Activated CD8-positive, alpha-beta memory T cell treated with anti-CD3 and anti-CD28 coated beads for 48 hours (primary cell): ENCODE data around the gene LRRN3.
"Not testable (repeated sequence)": the region's sequence is repeated elsewhere in the genome, so short reads cannot be mapped to it uniquely, and the experiment has no call there.

Experiments
- DNase-seq, 3 experiments: peaks; one replicate each; pipeline ENCODE4 v3.0.0-alpha.2; 2020; ENCODE audit warnings: low read depth in 2 of 3, low spot score in 2 of 3

Gene LRRN3

DNA sequence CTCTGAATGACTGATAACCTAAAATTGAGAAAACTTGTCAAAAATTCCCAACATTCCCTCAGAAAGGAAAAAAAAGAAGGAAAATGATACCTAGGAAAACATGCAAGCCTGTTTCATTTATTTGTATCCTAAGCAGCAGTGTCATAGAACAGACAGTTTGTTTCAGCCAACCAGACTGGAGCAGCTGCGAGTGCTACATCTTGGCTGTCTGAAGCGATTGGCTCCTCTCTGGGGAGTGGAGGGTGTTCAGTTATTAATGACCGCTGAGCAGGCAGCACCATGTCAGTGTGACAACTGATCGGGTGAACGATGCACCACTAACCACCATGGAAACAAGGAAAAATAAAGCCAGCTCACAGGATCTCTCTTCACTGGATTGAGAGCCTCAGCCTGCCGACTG, at the start of gene LRRN3:
Gene LRRN3 (plus strand): TSS at position 282 of the 400 bp plus-strand sequence. CDS start 31,646 bp downstream, outside the sequence.
- DNase-seq: no peak

DNA sequence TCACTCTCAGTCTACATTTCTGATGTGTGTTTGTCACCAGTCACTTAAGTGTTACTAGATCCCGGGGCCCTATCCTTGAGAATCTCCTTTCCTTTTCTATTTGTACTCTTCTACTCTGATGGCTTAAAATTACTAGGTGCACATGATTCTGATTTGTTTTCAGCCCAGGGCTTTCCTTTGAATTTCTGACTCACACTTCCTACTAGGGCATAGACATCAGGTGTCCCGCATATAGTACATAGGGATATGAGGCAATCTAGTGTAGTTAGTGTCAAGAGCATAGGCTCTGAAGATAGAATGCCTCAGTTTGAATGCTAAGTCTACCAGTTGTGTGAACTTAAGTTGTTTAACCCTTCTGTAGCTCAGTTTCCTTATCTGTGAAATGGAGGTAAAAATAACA, 49.4 kb upstream of the LRRN3 start:
- no peak for DNase-seq

- no peak for DNase-seq
These were observed 48.1 kb upstream of the LRRN3 start for GRCh38 chr7:111042842-111043241.

DNA sequence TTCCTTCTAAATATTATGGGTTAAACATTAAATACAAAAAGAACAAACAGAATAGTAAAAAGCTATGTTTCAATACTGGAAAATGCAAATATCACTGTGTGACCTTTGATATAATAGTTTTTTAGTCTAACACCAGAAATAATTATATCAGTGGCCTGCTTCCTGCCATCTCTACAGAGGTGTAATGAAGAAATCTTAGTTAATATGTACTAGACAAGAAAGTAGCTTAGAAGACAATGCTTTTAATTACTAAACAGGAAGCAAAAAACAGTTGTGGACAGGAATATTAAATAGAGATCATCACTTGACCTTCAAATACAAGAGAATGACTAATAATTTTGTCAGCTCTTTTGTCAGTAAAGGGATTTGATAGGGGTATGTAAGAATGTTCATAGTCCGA, 47.4 kb upstream of the LRRN3 start:
- no peak for DNase-seq

GRCh38 chr7:111045449-111045848, 45.5 kb upstream of the LRRN3 start:
- no peak for DNase-seq

DNA sequence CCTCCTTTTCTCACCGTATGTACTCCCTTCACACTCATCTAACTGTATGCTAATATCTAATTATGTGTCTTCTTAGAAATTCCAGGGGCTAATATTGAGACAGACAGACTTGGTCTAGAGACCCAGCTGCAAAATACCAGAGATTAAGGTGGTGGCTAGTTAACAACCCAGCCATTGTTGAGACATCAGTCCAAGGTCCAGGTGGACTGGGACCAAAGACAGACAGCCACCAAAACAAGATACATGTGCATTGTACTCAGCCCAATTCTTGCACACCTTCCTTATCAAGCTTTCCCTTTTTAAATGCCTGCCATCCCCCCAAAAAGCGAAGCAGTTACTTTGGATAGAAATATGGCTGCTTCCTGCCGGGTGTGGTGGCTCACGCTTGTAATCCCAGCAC, 43.3 kb upstream of the LRRN3 start:
- DNase-seq: no peak

- DNase-seq: no peak
These were observed 40.8 kb upstream of the LRRN3 start for GRCh38 chr7:111049971-111050680.

- no peak for DNase-seq
These were observed 40.0 kb upstream of the LRRN3 start for GRCh38 chr7:111050875-111051416.

DNA sequence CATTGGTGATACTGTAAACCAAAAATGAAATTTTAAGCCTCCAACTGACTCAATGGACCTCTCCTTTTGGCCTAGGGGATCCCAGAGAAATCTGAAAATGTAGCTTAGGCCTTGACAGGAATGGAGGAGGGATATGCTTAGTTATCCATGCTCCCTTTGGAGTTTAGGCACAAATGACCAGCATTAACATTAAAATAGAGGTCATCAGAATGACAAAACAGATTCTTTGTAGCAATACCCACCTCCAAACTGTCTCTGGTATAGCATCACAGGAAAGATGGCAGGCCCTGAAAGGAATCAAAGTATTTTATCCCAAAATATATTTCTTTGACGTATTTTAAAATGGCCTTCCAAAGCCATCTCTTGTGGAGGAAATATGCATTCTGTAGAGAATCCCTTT, 39.1 kb upstream of the LRRN3 start:
- no peak for DNase-seq

GRCh38 chr7:111053035-111053434, 37.9 kb upstream of the LRRN3 start:
- no peak for DNase-seq

- no peak for DNase-seq
These were observed 34.6 kb upstream of the LRRN3 start for GRCh38 chr7:111056371-111056770.

DNA sequence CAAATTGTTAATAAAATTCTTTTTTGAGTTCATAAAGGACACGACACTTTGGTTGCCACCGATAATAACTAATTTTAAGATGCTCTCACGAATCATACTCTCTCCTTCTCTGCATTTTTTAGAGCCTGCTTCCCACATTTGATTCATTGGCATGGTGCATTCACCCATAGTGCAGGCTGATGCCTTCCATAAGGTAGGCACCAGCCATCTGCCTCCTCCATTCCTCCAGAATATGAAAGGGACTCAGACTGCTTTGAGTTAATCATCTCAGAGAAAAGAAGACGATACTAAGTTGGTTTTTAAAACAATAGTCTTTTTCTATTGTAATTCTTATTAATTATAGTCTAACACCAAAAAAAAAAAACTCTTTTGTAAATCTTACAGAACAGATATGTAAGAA, 33.9 kb upstream of the LRRN3 start:
- DNase-seq: no peak

DNA sequence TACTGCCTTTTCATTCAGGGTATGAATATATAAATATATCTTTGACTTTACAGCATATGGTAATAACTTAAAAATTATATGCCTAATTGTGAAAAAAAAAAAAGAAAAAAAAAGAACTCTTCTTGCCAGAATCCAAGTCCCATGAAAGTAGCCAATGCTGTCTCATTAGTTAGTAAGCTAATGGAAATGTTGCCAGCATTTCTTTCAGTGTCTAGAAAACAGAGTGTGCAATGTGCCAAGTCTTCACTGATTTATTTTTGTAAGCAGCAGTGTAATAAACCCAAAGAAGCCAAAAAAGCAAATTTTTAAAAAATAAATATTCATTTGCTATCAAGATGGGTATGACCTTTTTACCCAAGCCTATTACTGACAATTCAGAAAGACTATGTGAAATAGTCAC, 31.1 kb upstream of the LRRN3 start:
- no peak for DNase-seq

GRCh38 chr7:111063166-111063565, 27.8 kb upstream of the LRRN3 start:
- no peak for DNase-seq

GRCh38 chr7:111067251-111067650, 23.7 kb upstream of the LRRN3 start:
- no peak for DNase-seq

DNA sequence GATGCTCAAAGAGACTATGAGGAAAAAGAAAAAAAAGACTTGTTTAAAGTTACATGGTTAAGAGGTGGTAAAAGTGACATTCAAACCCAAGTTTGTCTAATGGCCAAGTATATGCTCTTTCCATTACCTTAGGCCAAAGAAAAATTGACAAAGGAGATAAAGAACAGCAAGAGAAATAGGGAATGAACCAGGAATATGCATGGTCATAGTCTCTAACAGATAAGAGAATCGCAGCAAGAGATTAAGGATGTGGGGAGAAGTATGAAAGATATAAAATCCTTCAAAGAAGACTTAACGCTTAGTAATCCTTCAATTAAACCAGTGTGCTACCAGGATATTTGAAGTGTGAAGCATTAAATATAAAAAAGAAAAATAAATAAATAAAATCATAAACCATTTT, 23.2 kb upstream of the LRRN3 start:
- no peak for DNase-seq

DNA sequence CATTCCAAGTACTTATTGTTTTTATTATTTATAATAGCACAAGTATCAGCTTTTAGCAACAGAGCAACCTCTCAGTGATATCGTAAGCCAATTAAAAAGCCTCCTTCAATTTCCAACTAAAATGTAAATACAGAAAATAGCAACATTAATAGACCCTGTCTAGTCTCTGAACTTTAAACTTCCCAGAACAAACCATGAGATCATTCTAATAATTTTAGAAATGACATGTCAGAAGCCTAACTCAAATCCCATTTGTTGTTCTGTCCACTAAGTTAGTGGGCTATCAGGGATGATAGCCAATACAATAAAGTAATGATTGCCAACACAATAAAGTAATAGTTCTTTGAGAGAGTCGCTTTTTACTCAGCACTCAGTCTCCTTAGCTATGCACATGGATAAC, 22.3 kb upstream of the LRRN3 start:
- DNase-seq: no peak

- no peak for DNase-seq
These were observed 19.4 kb upstream of the LRRN3 start for GRCh38 chr7:111071556-111071955.

- DNase-seq: not testable (repeated sequence)
These were observed 18.3 kb upstream of the LRRN3 start for GRCh38 chr7:111072658-111073057.

DNA sequence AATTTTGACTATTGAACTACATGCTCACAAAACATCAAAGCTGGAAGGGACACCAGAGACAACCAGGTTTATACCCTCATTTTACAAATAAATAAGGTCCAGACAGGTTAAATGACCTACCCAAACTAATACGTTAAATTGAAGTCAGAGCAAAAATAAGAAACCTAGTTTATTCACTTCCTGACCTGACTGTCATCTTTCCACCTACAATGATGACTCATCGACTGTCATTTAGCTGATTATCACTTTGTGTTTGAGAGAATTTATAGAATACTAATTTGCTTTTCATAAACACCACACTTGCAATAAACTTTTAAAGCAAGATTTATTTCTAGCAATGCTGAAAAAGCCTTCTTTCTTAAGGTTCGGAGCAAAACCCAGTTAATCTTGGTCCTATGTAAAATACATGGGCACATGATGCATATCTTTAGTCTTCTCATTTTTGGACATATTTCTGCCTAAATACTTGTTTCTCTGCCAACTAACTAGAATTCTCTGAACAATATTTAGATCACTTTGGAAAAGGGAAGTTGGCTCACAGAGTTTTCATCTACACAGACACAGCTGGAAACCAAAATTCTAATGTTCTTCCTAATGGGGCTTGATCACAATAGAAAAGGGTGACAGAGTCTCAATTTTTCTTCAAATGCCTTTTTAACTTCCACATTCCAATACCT, 16.7 kb upstream of the LRRN3 start:
- no peak for DNase-seq

DNA sequence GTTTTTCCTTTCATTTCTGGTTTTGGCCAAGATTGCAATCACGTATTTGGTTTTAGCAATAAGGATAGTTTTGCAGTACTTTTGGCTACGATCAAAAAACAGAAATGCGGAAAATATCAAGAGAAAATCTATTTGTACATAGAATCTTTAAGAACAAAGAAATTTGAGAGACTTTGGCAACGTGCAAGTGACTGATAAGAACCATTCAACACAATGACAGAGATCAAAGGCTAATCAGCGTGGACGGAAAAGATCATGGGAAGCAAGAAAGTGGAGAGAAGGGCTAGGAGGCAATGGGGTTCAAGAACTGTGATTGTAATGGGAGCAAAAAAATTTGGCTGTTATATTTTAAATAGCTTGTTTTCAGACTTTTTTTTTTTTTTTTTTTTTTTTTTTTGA, 16.2 kb upstream of the LRRN3 start:
- DNase-seq: no peak

- no peak for DNase-seq
These were observed 15.4 kb upstream of the LRRN3 start for GRCh38 chr7:111075498-111075897.

- DNase-seq: no peak
These were observed 14.7 kb upstream of the LRRN3 start for GRCh38 chr7:111076205-111076604.
